ENCODE results near the gene CH25H.

Gene CH25H

DNA sequence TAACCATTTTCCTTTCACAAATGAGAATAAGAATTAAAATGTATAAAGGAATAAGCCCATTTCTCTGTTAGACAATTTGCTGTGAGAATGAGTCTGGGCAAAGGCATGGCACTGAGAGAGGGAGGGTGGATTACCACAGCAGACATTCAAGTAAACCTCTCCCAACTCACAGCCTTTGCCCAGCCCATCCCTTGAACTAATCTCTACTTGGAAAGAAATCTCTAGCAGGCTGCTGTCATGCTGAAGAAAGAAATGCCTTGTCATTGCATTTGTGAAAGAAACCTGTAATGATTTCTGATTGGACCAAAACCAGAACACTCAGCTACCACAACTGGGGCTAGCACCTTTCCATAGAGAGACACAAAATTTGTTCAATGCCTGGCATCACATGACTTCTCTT is 39.2 kb downstream of the CH25H start:
- TF ChIP-seq, protein P1, sequence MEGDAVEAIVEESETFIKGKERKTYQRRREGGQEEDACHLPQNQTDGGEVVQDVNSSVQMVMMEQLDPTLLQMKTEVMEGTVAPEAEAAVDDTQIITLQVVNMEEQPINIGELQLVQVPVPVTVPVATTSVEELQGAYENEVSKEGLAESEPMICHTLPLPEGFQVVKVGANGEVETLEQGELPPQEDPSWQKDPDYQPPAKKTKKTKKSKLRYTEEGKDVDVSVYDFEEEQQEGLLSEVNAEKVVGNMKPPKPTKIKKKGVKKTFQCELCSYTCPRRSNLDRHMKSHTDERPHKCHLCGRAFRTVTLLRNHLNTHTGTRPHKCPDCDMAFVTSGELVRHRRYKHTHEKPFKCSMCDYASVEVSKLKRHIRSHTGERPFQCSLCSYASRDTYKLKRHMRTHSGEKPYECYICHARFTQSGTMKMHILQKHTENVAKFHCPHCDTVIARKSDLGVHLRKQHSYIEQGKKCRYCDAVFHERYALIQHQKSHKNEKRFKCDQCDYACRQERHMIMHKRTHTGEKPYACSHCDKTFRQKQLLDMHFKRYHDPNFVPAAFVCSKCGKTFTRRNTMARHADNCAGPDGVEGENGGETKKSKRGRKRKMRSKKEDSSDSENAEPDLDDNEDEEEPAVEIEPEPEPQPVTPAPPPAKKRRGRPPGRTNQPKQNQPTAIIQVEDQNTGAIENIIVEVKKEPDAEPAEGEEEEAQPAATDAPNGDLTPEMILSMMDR (IDR thresholded peaks at IDR 0.05; ENCODE audit: low read depth, low read length), result no peak
- H3K4me3 ChIP-seq (ENCODE audit: low read depth, low read length), result no peak overlapping the region
- in situ Hi-C loops (cut with HindIII; ENCODE audit: low sequenced_read_pairs), result no loop called here
- DNase-seq (ENCODE audit: low read depth, low spot score), result no peak

DNA sequence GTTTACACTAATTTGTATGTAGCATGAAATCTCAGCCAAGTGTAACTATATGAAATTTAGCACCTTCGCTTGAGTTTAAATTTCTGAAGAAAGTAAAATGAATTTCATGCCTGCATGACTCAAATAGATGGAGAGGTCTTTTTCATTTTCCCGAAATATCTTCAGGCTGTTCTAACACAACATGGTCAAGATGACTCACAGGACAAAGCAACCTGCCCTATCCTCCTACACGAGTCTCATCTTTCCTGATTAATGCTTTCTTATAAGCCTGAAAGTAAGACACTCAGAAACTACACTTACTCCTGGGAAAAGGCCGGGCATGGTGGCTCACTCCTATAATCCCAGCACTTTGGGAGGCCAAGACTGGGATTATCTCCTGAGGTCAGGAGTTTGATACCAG is 41.2 kb downstream of the CH25H start:
- no peak overlapping the region for H3K4me3 ChIP-seq (ENCODE audit: low read depth, low read length)
- in situ Hi-C loops (cut with HindIII; ENCODE audit: low sequenced_read_pairs), result no loop called here
- TF ChIP-seq, protein P1 (IDR thresholded peaks at IDR 0.05; ENCODE audit: low read depth, low read length), result no peak
- DNase-seq (ENCODE audit: low read depth, low spot score), result no peak

DNA sequence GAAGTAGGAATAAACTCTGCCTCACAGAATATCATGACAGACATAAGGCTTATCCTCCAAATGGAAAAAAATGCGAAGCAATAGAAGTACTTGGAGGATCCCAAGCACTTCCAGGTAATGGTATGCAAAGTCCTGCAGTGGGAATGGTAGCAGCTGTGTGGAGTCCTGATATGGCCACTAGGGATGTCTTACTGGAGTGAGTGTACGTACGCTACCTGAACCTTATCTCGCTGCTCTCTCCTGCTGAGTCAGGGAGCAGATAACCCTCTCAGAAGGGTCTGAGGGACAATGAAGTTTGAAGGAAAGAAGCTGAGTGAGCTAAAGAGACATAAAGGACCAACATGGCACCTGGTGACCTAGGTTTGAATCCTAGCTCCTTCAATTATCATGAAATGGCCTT is 42.2 kb downstream of the CH25H start:
- H3K4me3 ChIP-seq (ENCODE audit: low read depth, low read length), result no peak overlapping the region
- in situ Hi-C loops (cut with HindIII; ENCODE audit: low sequenced_read_pairs), result no loop called here
- no peak for DNase-seq (ENCODE audit: low read depth, low spot score)
- TF ChIP-seq, protein P1 (IDR thresholded peaks at IDR 0.05; ENCODE audit: low read depth, low read length), result no peak

DNA sequence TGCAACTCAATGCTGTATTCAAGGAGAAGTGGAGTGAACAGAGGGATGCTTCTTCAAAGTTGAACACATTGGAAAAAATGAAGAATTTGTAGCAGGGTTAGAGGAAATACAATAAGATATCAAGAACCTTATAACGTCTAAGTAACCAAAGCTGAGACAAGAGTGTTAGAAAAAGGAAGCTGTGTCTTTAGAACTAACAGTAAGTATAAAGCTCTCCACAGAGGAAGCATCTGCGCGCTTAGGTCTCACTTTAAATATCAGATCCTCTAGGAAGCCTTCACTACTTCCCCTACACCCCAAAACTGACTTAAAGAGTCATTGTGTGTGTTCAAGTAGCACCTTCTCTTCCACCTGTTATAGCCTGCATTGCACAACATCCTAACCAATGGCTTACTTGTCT is 43.0 kb downstream of the CH25H start:
- DNase-seq (ENCODE audit: low read depth, low spot score), result no peak
- no peak overlapping the region for H3K4me3 ChIP-seq (ENCODE audit: low read depth, low read length)
- in situ Hi-C loops (cut with HindIII; ENCODE audit: low sequenced_read_pairs), result no loop called here
- TF ChIP-seq, protein P1 (IDR thresholded peaks at IDR 0.05; ENCODE audit: low read depth, low read length), result no peak

DNA sequence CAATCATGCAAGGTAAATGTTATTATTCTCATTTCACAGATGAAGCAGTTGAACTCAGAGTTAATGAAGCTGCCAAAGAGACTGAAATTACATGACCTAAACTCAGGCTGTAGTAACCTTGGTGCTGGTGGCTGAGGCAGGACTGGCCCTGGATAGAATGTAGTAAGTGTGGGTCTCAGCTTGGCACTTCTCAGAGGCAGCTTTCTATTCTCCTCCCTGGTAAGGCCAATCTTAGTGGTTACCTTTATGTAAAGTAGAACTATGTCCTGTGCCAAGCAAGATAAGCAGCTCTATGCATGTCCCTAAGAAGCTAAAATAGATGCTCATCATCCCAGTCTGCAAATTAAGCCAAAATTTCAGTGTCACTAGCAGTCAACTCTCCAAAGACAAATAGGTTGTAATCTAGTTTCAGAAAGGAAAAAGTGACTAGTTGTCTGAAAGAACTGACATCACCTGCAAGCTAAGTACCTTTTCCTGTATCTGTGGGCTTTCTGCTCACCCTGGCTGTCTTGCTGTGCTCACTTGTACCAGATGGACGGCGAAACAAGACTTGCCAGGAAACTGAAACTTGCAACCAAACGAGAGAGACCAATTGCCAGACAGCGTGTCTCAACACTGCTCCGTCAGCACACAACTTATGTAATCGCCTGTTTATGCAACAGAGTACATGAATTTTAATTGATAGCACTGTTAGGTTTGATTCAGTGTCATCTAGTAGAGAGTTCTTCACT is 43.7 kb downstream of the CH25H start:
- no peak for DNase-seq (ENCODE audit: low read depth, low spot score)
- no peak overlapping the region for H3K4me3 ChIP-seq (ENCODE audit: low read depth, low read length)
- in situ Hi-C loops (cut with HindIII; ENCODE audit: low sequenced_read_pairs), result no loop called here

DNA sequence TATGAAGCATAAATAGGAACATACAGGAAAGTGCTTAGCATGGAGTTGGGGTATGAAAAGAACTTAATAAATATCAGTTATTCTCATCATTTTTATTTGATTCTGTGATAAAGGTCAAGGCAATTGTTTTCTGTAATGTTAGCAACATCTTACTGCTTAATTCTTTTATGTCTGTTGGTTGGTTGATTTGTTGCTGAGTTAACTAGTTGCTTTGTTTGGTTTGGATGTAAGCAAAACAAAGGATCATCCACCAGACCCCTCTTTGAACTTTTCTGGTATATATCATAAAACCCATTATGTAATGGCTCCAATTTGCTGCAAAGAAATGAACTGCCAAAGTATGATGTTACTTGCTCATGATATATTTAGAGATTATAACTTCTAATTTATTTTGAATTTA is 44.5 kb downstream of the CH25H start:
- H3K4me3 ChIP-seq (ENCODE audit: low read depth, low read length), result no peak overlapping the region
- TF ChIP-seq, protein P1 (IDR thresholded peaks at IDR 0.05; ENCODE audit: low read depth, low read length), result no peak
- no peak for DNase-seq (ENCODE audit: low read depth, low spot score)
- in situ Hi-C loops (cut with HindIII; ENCODE audit: low sequenced_read_pairs), result no loop called here

More for the DNA sequence above, 43.7 kb downstream of the CH25H start:
- TF ChIP-seq, protein P1 (IDR thresholded peaks at IDR 0.05; ENCODE audit: low read depth, low read length), result no peak

All from astrocyte of the spinal cord (primary cell).